Measurements from ENCODE around the gene EXOC3. TPM values are rescaled to one million over a fixed set of nuclear protein-coding genes. Genes with fewer than 3 reads are reported as not detected.
A peak's percentile ranks its signal among the peaks of the same experiment; 100 is the strongest.

The EXOC3 gene
- total RNA-seq, 1 donor from 2014 or later = 19.2 TPM

GRCh38 chr5:493119-493701 lies 50.2 kb downstream of the EXOC3 start:
- Mint-ChIP-seq H3K4me1 (peaks cover 6% of the 10 kb centered on the region), H3K9me3 (peaks cover 3% of the 10 kb centered on the region), H3K27me3 (ENCODE audit: insufficient read depth, low read depth) (peaks cover 30% of the 10 kb centered on the region), H3K4me3 (no peak overlapping the region), H3K36me3 (no peaks in the 10 kb centered on the region), H3K27ac (no peak overlapping the region)
- Histone ChIP-seq H3K4me3 (no peak overlapping the region), H2AFZ (replicated peaks) (no peak overlapping the region), H3K27me3 (peaks cover 71% of the 10 kb centered on the region), H3K27ac (no peak overlapping the region), H4K20me1 (ENCODE audit: low read depth) (no peaks in the 10 kb centered on the region), H3K9ac (no peak overlapping the region), H3K4me2 (no peak overlapping the region), H3K36me3 (no peaks in the 10 kb centered on the region), H3K79me2 (ENCODE audit: low read depth) (no peaks in the 10 kb centered on the region), H3F3A (ENCODE audit: low read depth) (no peaks in the 10 kb centered on the region), H3K9me3 (ENCODE audit: low read depth) (no peaks in the 10 kb centered on the region), H3K4me1 (peaks cover 4% of the 10 kb centered on the region)
- TF ChIP-seq EZH2 (IDR thresholded peaks at IDR 0.05) (peak; percentile 45), EZH2phosphoT487 (IDR thresholded peaks at IDR 0.05) (no peak)
- TF ChIP-seq, protein P1, sequence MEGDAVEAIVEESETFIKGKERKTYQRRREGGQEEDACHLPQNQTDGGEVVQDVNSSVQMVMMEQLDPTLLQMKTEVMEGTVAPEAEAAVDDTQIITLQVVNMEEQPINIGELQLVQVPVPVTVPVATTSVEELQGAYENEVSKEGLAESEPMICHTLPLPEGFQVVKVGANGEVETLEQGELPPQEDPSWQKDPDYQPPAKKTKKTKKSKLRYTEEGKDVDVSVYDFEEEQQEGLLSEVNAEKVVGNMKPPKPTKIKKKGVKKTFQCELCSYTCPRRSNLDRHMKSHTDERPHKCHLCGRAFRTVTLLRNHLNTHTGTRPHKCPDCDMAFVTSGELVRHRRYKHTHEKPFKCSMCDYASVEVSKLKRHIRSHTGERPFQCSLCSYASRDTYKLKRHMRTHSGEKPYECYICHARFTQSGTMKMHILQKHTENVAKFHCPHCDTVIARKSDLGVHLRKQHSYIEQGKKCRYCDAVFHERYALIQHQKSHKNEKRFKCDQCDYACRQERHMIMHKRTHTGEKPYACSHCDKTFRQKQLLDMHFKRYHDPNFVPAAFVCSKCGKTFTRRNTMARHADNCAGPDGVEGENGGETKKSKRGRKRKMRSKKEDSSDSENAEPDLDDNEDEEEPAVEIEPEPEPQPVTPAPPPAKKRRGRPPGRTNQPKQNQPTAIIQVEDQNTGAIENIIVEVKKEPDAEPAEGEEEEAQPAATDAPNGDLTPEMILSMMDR (IDR thresholded peaks at IDR 0.05) = no peak
- DNase-seq (ENCODE audit: low spot score) = no peak

DNA sequence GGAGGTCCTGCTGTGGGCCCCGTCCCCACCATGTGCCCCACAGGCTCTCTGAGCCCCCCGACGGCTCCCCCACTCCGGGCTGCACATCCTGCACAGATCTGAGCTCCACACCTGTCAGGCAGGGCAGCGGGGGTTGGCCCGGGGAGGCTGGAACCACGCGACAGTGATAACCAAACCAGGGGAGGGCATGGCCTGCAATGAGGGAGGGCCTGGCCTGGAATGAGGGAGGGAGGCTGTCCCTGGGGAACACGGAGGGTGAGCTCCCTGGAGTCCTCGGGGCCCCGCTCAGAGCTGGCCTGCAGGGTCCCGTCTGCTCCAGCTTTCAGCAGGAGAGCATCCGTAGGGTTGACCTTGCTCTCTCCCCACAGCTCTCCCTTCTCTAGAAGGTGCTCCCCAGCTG lies 50.8 kb downstream of the EXOC3 start:
- Histone ChIP-seq H3K4me2 (no peak overlapping the region), H3K36me3 (no peaks in the 10 kb centered on the region), H3K4me1 (peaks cover 4% of the 10 kb centered on the region), H2AFZ (replicated peaks) (no peak overlapping the region), H3K9ac (no peak overlapping the region), H3K4me3 (no peak overlapping the region), H3F3A (ENCODE audit: low read depth) (no peaks in the 10 kb centered on the region), H4K20me1 (ENCODE audit: low read depth) (no peaks in the 10 kb centered on the region), H3K27me3 (peaks cover 77% of the 10 kb centered on the region), H3K79me2 (ENCODE audit: low read depth) (no peaks in the 10 kb centered on the region), H3K27ac (no peak overlapping the region), H3K9me3 (ENCODE audit: low read depth) (no peaks in the 10 kb centered on the region)
- TF ChIP-seq EZH2 (IDR thresholded peaks at IDR 0.05) (no peak), EZH2phosphoT487 (IDR thresholded peaks at IDR 0.05) (no peak)
- TF ChIP-seq, protein P1 (IDR thresholded peaks at IDR 0.05) = no peak
- no peak for DNase-seq (ENCODE audit: low spot score)
- Mint-ChIP-seq H3K36me3 (no peaks in the 10 kb centered on the region), H3K9me3 (peaks cover 3% of the 10 kb centered on the region), H3K27ac (no peak overlapping the region), H3K4me1 (peaks cover 6% of the 10 kb centered on the region), H3K27me3 (ENCODE audit: insufficient read depth, low read depth) (peaks cover 34% of the 10 kb centered on the region), H3K4me3 (no peak overlapping the region)

DNA sequence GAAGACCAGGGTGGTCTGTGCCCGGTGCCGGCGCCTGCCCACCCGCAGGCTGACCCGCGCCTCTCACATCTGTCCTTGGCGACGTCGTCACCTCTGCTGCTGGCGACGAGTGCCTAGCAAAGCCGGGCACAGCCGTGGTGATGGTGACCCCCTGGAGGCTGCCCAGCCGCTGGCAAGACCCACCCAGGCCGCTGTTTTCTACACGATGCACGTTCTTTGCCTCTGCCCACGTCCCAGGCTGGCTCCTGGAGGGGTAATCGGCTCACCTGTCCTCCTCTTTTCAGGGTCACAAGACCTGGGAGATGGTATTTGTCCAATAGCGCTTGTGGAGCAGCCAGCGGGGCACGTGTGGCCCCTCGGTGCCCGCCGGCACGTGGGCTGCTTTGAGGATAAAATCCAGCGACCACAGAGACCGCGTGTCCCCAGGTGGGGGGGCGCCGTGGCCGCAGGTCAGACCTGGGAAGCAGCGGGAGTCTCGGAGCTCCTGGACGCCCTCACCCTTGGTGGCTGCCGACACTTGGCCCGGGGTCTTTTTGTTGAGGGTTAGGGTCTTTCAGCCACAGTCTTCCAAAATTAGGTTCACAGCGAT lies 51.8 kb downstream of the EXOC3 start:
- no peaks in the 10 kb centered on the region for H3K79me2 ChIP-seq (ENCODE audit: low read depth)
- peaks cover 3% of the 10 kb centered on the region for H3K9me3 Mint-ChIP-seq
- H3K27ac Mint-ChIP-seq = no peak overlapping the region
- peaks cover 87% of the 10 kb centered on the region for H3K27me3 ChIP-seq
- no peak overlapping the region for H3K4me3 ChIP-seq
- no peaks in the 10 kb centered on the region for H4K20me1 ChIP-seq (ENCODE audit: low read depth)
- DNase-seq (ENCODE audit: low spot score) = no peak
- TF ChIP-seq, protein P1 (IDR thresholded peaks at IDR 0.05) = no peak
- TF ChIP-seq EZH2phosphoT487 (IDR thresholded peaks at IDR 0.05) (no peak), EZH2 (IDR thresholded peaks at IDR 0.05) (no peak)
- no peaks in the 10 kb centered on the region for H3F3A ChIP-seq (ENCODE audit: low read depth)
- peaks cover 4% of the 10 kb centered on the region for H3K4me1 ChIP-seq
- no peak overlapping the region for H3K27ac ChIP-seq
- H3K9me3 ChIP-seq (ENCODE audit: low read depth) = no peaks in the 10 kb centered on the region
- no peaks in the 10 kb centered on the region for H3K36me3 ChIP-seq
- peaks cover 36% of the 10 kb centered on the region for H3K27me3 Mint-ChIP-seq (ENCODE audit: insufficient read depth, low read depth)
- H3K4me3 Mint-ChIP-seq = no peak overlapping the region
- no peak overlapping the region for H3K4me2 ChIP-seq
- no peaks in the 10 kb centered on the region for H3K36me3 Mint-ChIP-seq
- H3K4me1 Mint-ChIP-seq = peaks cover 6% of the 10 kb centered on the region
- H2AFZ ChIP-seq (replicated peaks) = no peak overlapping the region
- H3K9ac ChIP-seq = no peak overlapping the region

Measured in neural progenitor cell (in vitro differentiated cells).